ENCODE data around the gene CYYR1. TPM values are rescaled to one million over a fixed set of nuclear protein-coding genes. Genes with fewer than 3 reads are reported as not detected.

The CYYR1 gene
- total RNA-seq, 1 experiment from 2014 or later, result not detected

- no peaks in the 10 kb centered on the region for H3K36me3 Mint-ChIP-seq (ENCODE audit: insufficient read depth, unreplicated experiment)
- CTCF ChIA-PET, result no interaction called here
- no TSS peak for BruUV-seq (replicated peaks)
- TF ChIP-seq CTCF (IDR thresholded peaks at IDR 0.05; ENCODE audit: unreplicated experiment), result no peak
- no peak overlapping the region for H3K4me3 Mint-ChIP-seq (ENCODE audit: low read depth, unreplicated experiment)
- no peaks in the 10 kb centered on the region for H3K27me3 Mint-ChIP-seq (ENCODE audit: unreplicated experiment)
- H3K4me1 Mint-ChIP-seq (ENCODE audit: low read depth, unreplicated experiment), result no peaks in the 10 kb centered on the region
- peaks cover 3% of the 10 kb centered on the region for H3K9me3 Mint-ChIP-seq (ENCODE audit: low read depth, unreplicated experiment)
- DNase-seq, result no peak
- intact Hi-C loops (cut with micrococcal nuclease; ENCODE audit: unreplicated experiment), result no loop called here
- H3K27ac Mint-ChIP-seq (ENCODE audit: unreplicated experiment), result no peak overlapping the region
Measured at GRCh38 chr21:26597981-26598380, 24.9 kb upstream of the CYYR1 start.

- Mint-ChIP-seq H3K9me3 (ENCODE audit: low read depth, unreplicated experiment) (no peaks in the 10 kb centered on the region), H3K36me3 (ENCODE audit: insufficient read depth, unreplicated experiment) (no peaks in the 10 kb centered on the region), H3K4me1 (ENCODE audit: low read depth, unreplicated experiment) (no peaks in the 10 kb centered on the region), H3K27ac (ENCODE audit: unreplicated experiment) (no peak overlapping the region), H3K4me3 (ENCODE audit: low read depth, unreplicated experiment) (no peak overlapping the region), H3K27me3 (ENCODE audit: unreplicated experiment) (no peaks in the 10 kb centered on the region)
- TF ChIP-seq CTCF (IDR thresholded peaks at IDR 0.05; ENCODE audit: unreplicated experiment), result no peak
- no peak for DNase-seq
- intact Hi-C loops (cut with micrococcal nuclease; ENCODE audit: unreplicated experiment), result no loop called here
- BruUV-seq (replicated peaks), result no TSS peak
- CTCF ChIA-PET, result no interaction called here
Measured at GRCh38 chr21:26597031-26597430, 23.9 kb upstream of the CYYR1 start.

- Mint-ChIP-seq H3K36me3 (ENCODE audit: insufficient read depth, unreplicated experiment) (no peaks in the 10 kb centered on the region), H3K9me3 (ENCODE audit: low read depth, unreplicated experiment) (no peaks in the 10 kb centered on the region), H3K4me3 (ENCODE audit: low read depth, unreplicated experiment) (no peak overlapping the region), H3K27ac (ENCODE audit: unreplicated experiment) (no peak overlapping the region), H3K4me1 (ENCODE audit: low read depth, unreplicated experiment) (no peaks in the 10 kb centered on the region), H3K27me3 (ENCODE audit: unreplicated experiment) (peaks cover 4% of the 10 kb centered on the region)
- no peak for TF ChIP-seq CTCF (IDR thresholded peaks at IDR 0.05; ENCODE audit: unreplicated experiment)
- no peak for DNase-seq
- BruUV-seq (replicated peaks), result no TSS peak
- CTCF ChIA-PET, result no interaction called here
- intact Hi-C loops (cut with micrococcal nuclease; ENCODE audit: unreplicated experiment), result no loop called here
Measured at GRCh38 chr21:26595971-26596370, 22.9 kb upstream of the CYYR1 start.

GRCh38 chr21:26593800-26594199 is 20.7 kb upstream of the CYYR1 start:
- H3K9me3 Mint-ChIP-seq (ENCODE audit: low read depth, unreplicated experiment), result no peaks in the 10 kb centered on the region
- H3K27me3 Mint-ChIP-seq (ENCODE audit: unreplicated experiment), result peaks cover 11% of the 10 kb centered on the region
- no peaks in the 10 kb centered on the region for H3K4me1 Mint-ChIP-seq (ENCODE audit: low read depth, unreplicated experiment)
- intact Hi-C loops (cut with micrococcal nuclease; ENCODE audit: unreplicated experiment), result no loop called here
- CTCF ChIA-PET, result no interaction called here
- DNase-seq, result no peak
- H3K4me3 Mint-ChIP-seq (ENCODE audit: low read depth, unreplicated experiment), result no peak overlapping the region
- no peaks in the 10 kb centered on the region for H3K36me3 Mint-ChIP-seq (ENCODE audit: insufficient read depth, unreplicated experiment)
- no TSS peak for BruUV-seq (replicated peaks)
- no peak for TF ChIP-seq CTCF (IDR thresholded peaks at IDR 0.05; ENCODE audit: unreplicated experiment)
- no peak overlapping the region for H3K27ac Mint-ChIP-seq (ENCODE audit: unreplicated experiment)

- CTCF ChIA-PET, result no interaction called here
- H3K4me1 Mint-ChIP-seq (ENCODE audit: low read depth, unreplicated experiment), result peaks cover 6% of the 10 kb centered on the region
- H3K36me3 Mint-ChIP-seq (ENCODE audit: insufficient read depth, unreplicated experiment), result no peaks in the 10 kb centered on the region
- peaks cover 11% of the 10 kb centered on the region for H3K27me3 Mint-ChIP-seq (ENCODE audit: unreplicated experiment)
- no peaks in the 10 kb centered on the region for H3K9me3 Mint-ChIP-seq (ENCODE audit: low read depth, unreplicated experiment)
- TF ChIP-seq CTCF (IDR thresholded peaks at IDR 0.05; ENCODE audit: unreplicated experiment), result no peak
- intact Hi-C loops (cut with micrococcal nuclease; ENCODE audit: unreplicated experiment), result no loop called here
- no TSS peak for BruUV-seq (replicated peaks)
- no peak for DNase-seq
- no peak overlapping the region for H3K27ac Mint-ChIP-seq (ENCODE audit: unreplicated experiment)
- no peak overlapping the region for H3K4me3 Mint-ChIP-seq (ENCODE audit: low read depth, unreplicated experiment)
Measured at GRCh38 chr21:26591543-26591942, 18.5 kb upstream of the CYYR1 start.

All from Calu3 (cell line).